Placental pericyte (primary cell): ENCODE measurements around the gene TMEM161B. TPM values are rescaled to one million over a fixed set of nuclear protein-coding genes. Genes with fewer than 3 reads are reported as not detected.

ENCODE experiments used
- small RNA-seq: library from RNA; depleted of rRNA; stranded (forward); fragments of <200 nt; gene quantifications from one replicate; pipeline ENCODE3, GENCODE V24; 2012; ENCODE audit warnings: low replicate concordance
- total RNA-seq: library from RNA; depleted of rRNA; stranded (reverse); fragments of >200 nt; gene quantifications from 2 replicates; pipeline ENCODE4 v1.2.3, GENCODE V29; 2012

The TMEM161B gene
- 12.3 and 17.6 TPM in 2 replicates for total RNA-seq

DNA sequence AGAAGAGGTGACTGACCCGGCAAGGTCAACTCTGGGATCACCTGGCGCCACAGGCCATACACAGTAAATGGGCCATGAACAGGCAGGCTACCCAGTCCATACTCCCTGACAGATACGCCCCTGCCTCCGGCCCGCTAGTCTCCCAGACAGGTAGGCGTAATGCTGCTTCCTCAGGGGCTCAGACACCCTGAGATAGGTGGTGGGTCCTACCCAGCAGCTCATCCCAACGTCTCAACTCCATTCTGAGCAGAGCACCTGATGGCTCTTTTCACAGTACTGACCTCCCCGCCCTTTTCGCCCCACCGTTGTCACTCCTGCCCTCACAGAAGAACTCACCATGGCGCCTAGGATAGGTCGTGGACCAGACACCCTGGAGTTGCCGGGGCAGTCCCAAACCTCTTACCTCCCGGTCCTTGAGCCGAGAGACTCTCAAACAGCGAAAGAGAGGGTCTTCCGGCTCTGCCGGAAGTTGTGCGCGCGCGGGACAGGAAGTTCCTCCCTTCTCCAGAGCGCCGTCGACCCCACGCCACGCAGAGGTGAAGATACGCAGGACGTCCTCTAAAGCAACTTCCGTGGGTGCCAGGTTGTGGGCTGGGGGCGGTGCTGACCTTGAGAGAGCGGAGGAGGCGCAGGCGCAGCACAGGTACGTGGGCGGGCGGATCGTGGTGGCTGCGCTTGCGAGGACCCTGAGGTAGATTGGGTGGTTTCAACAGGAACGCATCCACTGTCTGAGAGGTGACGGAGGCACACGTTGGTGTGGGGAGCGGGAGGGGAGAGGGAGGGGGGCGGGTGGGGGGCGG lies at the start of gene TMEM161B:
Gene TMEM161B, minus strand, starts transcription at position 461 of the 800 bp plus-strand sequence. Its CDS starts 122 bp downstream, at position 339.

Small RNA genes lying within 50 kb of the gene (small RNA-seq; reads per million reads assigned to genes)
- gene RNA5SP187, result not detected
